ENCODE data around the gene KCNC3.

Gene KCNC3

DNA sequence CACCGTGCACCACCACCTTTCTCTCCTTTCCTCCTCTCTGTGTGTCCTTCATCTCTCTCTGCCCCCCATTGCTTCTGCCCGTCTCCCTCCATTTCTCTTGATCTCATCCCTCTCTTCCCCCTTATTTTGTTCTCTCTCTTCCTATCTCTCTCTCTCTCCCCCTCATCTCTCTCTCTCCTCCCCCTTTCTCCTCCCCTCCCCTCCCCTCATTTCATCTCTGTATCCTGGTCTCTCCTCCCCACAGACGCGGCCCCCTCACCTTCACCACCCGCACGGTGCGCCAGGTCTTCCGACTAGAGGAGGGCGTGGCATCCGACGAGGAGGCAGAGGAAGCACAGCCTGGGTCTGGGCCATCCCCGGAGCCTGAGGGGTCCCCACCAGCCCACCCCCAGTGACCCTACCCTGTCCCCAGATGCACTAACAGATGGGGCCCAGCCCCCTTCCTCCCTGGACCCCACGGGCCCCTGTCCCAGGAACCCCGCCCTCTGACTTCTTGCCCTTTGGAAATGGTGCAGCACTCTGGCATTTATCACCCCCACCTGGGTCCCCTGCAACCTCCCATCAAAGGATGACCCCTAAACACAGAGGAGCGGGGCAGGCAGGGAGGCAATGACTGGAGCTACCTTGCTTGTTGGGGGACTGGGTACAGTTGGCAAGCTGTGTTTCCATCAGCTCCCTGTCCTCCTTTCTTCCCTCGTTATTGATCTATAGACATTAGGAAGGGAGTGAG, 19.6 kb downstream of the KCNC3 start:
- no peak for DNase-seq

GRCh38 chr19:50308991-50309390, 20.2 kb downstream of the KCNC3 start:
- DNase-seq = no peak

DNA sequence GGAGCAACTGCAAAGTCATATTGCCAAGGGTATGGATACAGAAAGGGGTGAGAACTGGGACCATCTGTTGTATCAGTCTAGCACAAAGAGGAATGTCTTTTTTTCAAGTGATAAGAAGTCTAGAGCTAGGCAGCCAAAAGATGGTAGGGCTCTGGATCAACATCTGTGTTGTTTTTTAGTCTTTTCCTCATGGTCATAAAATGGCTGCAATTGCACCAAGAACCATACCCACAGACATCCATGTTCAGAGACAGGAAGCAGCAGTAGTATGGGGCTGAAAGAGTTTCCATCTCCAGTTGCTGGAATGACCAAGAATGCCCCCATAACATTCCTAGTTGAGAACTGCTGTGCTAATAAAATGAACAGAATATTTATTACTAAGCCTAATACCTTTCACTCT, 25.6 kb downstream of the KCNC3 start:
- DNase-seq = no peak

- no peak for DNase-seq
Observed at GRCh38 chr19:50301607-50301971, 27.6 kb downstream of the KCNC3 start.

DNA sequence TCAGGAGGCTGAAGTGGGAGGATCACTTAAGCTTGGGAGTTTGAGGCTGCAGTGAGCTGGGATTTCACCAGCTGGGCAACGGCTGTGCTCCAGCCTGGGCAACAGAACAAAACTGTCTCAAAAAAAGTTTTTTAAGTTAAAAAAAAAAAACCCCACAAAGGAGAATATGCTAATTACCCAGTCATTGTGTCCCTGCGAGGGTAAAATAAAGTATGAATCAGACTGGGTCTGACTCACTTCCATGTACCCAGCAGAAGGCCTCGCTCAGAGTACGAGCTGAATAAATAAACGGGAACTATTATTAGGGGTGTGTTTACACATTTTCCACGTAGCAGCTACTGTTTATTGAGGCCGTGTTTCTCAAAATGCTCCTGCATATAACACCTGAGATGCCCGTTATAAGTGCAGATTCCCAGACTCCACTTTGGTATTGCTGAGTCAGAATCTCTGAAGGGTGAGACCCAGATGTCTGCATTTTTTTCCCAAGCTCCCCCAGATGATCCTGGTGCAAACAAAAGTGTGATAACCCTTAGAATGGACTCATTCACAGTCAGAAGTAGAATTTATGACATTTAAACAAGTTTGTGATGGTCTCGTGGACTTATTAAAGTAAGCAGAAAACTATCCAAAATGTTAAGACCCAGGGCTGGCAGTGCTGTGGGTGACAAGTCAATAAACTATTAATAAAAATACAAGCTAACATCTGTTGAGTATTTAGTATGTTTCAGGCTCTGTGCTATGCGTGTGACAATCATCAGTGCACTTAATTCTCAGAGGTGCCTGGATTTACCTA, 28.2 kb downstream of the KCNC3 start:
- DNase-seq = no peak

- no peak for DNase-seq
Observed at GRCh38 chr19:50300051-50300450, 29.1 kb downstream of the KCNC3 start.

- no peak for DNase-seq
Observed at GRCh38 chr19:50293263-50294004, 35.7 kb downstream of the KCNC3 start.

- no peak for DNase-seq
Observed at GRCh38 chr19:50292216-50292827, 36.9 kb downstream of the KCNC3 start.

DNA sequence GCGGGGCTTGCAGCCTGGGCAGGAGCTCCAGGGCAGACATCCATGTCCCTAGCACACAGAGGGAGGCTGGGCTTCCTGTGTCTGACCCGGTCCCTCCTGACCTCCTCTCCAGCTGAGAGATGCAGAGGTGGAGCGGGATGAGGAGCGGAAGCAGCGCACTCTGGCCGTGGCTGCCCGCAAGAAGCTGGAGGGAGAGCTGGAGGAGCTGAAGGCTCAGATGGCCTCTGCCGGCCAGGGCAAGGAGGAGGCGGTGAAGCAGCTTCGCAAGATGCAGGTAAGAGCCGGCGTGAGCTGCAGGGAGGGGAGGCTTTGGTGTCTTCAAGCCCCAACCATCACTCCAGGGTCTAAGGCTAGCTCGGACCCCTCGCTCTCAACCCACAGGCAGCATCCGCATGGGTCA, 38.4 kb downstream of the KCNC3 start:
- DNase-seq = no peak

DNA sequence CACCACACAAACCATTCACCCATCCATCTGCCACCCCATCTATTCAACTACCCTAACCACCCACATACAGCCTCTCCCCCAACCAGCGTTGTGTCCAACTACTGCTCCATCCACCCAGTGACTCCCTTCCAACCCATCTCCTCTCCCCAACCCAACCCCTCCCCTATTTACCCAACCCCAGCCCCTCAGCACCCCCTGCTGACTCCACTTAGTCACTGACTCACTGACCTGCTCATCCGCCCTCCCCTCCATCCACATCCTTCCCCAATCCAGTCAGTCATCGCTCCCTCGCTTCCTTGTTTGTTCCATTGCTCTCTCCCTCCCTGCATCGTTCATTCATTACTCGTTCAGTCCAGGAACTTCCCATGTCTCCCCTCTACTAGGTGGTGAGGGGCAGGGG, 39.2 kb downstream of the KCNC3 start:
- no peak for DNase-seq

DNA sequence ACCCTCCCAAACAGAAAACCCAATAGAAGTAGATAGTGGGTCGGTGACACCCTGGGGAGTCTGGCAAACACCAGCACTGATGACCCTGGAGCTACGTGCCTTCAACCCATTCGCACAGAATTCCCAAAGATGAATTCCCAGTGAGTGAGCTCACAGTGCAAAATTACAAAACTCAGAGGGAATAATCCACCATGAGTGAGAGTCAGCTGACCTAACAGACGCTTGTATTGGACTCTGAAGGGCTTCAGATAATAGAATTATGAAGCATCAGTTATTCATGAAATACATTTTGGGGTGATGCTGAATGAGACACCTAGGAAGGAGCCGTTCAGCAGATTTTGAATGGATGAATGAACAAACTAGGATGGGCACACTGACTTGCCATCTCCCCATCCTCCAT, 40.2 kb downstream of the KCNC3 start:
- no peak for DNase-seq

GRCh38 chr19:50287331-50287730, 41.8 kb downstream of the KCNC3 start:
- DNase-seq = no peak

GRCh38 chr19:50286443-50286842, 42.7 kb downstream of the KCNC3 start:
- DNase-seq = no peak

- DNase-seq = no peak
Observed at GRCh38 chr19:50285833-50286232, 43.3 kb downstream of the KCNC3 start.

DNA sequence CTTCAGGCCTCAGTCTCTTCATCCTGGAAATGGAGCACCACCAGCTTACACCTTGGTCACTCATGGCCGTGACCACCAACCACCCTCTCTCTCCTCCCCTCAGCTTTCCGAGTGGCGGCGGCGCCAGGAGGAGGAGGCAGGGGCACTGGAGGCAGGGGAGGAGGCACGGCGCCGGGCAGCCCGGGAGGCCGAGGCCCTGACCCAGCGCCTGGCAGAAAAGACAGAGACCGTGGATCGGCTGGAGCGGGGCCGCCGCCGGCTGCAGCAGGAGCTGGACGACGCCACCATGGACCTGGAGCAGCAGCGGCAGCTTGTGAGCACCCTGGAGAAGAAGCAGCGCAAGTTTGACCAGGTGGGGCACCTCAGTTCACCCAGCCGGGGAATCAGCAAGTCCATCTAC, 47.7 kb downstream of the KCNC3 start:
- no peak for DNase-seq

GRCh38 chr19:50280983-50281382, 48.2 kb downstream of the KCNC3 start:
- DNase-seq = no peak

- no peak for DNase-seq
Observed at GRCh38 chr19:50280074-50280473, 49.1 kb downstream of the KCNC3 start.

DNA sequence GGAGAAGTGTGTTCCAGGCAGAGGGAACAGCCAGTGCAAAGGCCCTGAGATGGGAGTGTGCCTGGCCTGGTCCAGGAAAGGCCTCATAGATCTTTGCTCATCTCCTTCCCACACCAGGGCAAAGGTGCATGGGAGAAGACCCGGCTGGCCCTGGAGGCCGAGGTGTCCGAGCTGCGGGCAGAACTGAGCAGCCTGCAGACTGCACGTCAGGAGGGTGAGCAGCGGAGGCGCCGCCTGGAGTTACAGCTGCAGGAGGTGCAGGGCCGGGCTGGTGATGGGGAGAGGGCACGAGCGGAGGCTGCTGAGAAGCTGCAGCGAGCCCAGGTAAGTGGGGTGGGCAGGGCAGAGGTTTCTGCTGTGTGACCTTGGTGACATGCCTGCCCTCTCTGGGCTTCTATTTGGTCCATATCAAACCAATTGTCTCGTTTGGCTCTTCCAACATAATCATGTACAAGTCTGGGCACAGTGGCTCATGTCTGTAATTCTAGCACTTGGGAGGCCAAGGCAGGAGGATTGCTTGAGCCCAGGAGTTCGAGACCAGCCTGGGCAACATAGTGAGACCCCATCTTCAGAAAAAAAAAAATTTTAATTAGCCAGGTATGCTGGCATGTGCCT, 51.1 kb downstream of the KCNC3 start:
- no peak for DNase-seq

- no peak for DNase-seq
Observed at GRCh38 chr19:50276370-50277063, 52.7 kb downstream of the KCNC3 start.

DNA sequence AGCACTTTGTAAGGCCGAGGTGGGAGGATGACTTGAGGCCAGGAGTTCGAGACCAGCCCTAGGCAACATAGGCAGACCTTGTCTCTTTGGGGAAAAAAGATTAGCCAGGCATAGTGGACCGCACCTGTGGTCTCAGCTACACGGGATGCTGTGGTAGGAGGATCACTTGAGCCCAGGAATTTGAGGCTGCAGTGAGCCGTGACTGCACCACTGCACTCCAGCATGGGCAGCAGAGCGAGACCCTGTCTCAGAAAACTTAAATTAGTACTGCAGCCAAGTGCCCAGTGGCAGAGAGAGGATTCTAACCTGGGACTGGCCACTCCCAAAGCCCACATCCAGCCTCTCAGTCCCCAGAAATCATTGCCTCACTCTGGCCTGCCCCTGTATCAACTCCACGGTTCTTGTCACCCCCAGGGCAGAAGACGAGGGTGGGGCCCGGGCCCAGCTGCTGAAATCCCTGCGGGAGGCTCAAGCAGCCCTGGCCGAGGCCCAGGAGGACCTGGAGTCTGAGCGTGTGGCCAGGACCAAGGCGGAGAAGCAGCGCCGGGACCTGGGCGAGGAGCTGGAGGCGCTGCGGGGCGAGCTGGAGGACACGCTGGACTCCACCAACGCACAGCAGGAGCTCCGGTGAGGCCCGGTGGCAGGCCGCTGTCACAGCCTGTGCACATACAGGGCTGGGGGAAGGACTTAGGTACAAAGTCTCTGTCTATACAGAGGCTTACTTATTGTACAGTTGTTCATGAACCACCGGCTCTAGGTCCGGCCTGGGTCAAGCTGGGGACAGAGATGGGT, 53.4 kb downstream of the KCNC3 start:
- no peak for DNase-seq

DNA sequence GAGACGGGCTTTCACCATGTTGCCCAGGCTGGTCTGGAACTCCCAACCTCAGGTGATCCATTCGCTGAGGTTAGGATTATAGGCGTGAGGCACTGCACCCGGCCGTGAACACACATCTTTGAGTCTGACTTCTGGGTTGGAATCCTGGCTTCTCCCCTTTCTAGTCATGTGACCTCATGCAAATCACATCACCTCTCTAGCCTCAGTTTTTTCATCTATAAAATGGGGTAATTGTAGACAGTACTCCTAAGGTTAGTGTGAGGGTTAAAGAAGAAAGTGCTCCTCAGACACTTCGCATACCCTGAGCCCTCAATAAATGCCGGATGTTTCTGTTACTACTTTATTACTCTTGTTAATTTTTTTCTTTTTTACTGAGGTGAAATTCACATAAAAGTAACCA, 55.4 kb downstream of the KCNC3 start:
- DNase-seq = no peak
